ENCODE measurements around the gene LST1.

LST1 gene

GRCh38 chr6:31621320-31621939 lies 35.4 kb downstream of the LST1 start:
- DNase-seq = no peak

GRCh38 chr6:31621991-31622390 lies 35.9 kb downstream of the LST1 start:
- DNase-seq = no peak

GRCh38 chr6:31622684-31623091 lies 36.6 kb downstream of the LST1 start:
- no peak for DNase-seq

- DNase-seq = no peak
Observed at GRCh38 chr6:31624070-31624469, 38.0 kb downstream of the LST1 start.

- no peak for DNase-seq
Observed at GRCh38 chr6:31626952-31627351, 40.9 kb downstream of the LST1 start.

- DNase-seq = no peak
Observed at GRCh38 chr6:31627690-31628287, 41.7 kb downstream of the LST1 start.

GRCh38 chr6:31629014-31629413 lies 42.9 kb downstream of the LST1 start:
- no peak for DNase-seq

GRCh38 chr6:31630177-31630934 lies 44.3 kb downstream of the LST1 start:
- no peak for DNase-seq

- DNase-seq = no peak
Observed at GRCh38 chr6:31631209-31631608, 45.1 kb downstream of the LST1 start.

GRCh38 chr6:31631681-31632278 lies 45.7 kb downstream of the LST1 start:
- DNase-seq = no peak

- DNase-seq = no peak
Observed at GRCh38 chr6:31632279-31632946, 46.3 kb downstream of the LST1 start.

GRCh38 chr6:31633447-31633846 lies 47.4 kb downstream of the LST1 start:
- no peak for DNase-seq

GRCh38 chr6:31634131-31634530 lies 48.1 kb downstream of the LST1 start:
- DNase-seq = no peak

- no peak for DNase-seq
Observed at GRCh38 chr6:31634969-31635575, 49.0 kb downstream of the LST1 start.

- no peak for DNase-seq
Observed at GRCh38 chr6:31636698-31637596, 50.9 kb downstream of the LST1 start.
